PC-9 (cell line): ENCODE measurements around the gene PCGF1.

Experiments used
- CTCF ChIP-seq: fragments of 200-600 bp; sonication (generic); conservative IDR thresholded peaks from 2 replicates; pipeline ENCODE4 v1.6.1; 2017; ENCODE audit warnings: mixed run types, antibody characterized with exemption, mild to moderate bottlenecking, moderate library complexity
- EZH2 ChIP-seq: fragments of 200-600 bp; sonication (generic); IDR thresholded peaks from 2 replicates; pipeline ENCODE4 v1.8.0; 2017; ENCODE audit warnings: antibody characterized with exemption, low read depth

- TF ChIP-seq EZH2 = no peak
- no peak for TF ChIP-seq CTCF
Observed at GRCh38 chr2:74510272-74510671, 2.8 kb upstream of the PCGF1 start.
